ENCODE data around the gene CD19. TPM values are rescaled to one million over a fixed set of nuclear protein-coding genes. Genes with fewer than 3 reads are reported as not detected.

Gene CD19
- total RNA-seq, 3 donors from 2014 or later, result not detected

DNA sequence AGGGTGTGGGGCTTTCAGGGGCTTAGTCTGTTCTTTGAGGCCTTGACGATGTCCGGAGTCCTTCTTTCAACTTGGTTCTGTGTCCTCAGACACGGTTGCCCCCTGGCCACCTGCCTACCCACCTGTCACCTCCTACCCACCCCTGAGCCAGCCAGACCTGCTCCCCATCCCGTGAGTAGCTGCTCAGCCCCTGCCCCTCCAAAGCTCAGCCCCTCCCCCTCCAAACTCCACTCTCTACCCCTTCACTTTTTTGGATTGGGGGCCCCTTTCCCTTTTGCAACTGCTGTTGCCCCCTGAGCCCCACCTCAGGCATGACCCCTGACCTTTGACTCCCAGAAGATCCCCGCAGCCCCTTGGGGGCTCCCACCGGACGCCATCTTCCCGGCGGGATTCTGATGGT is 54.3 kb downstream of the CD19 start:
- H3K4me1 ChIP-seq, result no peaks in the 10 kb centered on the region
- no peak for DNase-seq (ENCODE audit: low spot score in 2 of 2)
- no peak overlapping the region for H3K27ac ChIP-seq
- TF ChIP-seq POLR2AphosphoS5 (IDR thresholded peaks at IDR 0.05), result no peak
- TF ChIP-seq, protein P1, sequence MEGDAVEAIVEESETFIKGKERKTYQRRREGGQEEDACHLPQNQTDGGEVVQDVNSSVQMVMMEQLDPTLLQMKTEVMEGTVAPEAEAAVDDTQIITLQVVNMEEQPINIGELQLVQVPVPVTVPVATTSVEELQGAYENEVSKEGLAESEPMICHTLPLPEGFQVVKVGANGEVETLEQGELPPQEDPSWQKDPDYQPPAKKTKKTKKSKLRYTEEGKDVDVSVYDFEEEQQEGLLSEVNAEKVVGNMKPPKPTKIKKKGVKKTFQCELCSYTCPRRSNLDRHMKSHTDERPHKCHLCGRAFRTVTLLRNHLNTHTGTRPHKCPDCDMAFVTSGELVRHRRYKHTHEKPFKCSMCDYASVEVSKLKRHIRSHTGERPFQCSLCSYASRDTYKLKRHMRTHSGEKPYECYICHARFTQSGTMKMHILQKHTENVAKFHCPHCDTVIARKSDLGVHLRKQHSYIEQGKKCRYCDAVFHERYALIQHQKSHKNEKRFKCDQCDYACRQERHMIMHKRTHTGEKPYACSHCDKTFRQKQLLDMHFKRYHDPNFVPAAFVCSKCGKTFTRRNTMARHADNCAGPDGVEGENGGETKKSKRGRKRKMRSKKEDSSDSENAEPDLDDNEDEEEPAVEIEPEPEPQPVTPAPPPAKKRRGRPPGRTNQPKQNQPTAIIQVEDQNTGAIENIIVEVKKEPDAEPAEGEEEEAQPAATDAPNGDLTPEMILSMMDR (IDR thresholded peaks at IDR 0.05), result no peak
- H3K4me3 ChIP-seq, result peak overlapping the region in 1 of 3 donors; percentile 11
- intact Hi-C loops (cut with DNase I; ENCODE audit: low total_unique reads), result no loop called here
- H3K9me3 ChIP-seq, result peaks cover 0 to 7% of the 10 kb centered on the region in 2 donors
- H3K27me3 ChIP-seq, result no peaks in the 10 kb centered on the region
- peaks cover 18% of the 10 kb centered on the region for H3K36me3 ChIP-seq

DNA sequence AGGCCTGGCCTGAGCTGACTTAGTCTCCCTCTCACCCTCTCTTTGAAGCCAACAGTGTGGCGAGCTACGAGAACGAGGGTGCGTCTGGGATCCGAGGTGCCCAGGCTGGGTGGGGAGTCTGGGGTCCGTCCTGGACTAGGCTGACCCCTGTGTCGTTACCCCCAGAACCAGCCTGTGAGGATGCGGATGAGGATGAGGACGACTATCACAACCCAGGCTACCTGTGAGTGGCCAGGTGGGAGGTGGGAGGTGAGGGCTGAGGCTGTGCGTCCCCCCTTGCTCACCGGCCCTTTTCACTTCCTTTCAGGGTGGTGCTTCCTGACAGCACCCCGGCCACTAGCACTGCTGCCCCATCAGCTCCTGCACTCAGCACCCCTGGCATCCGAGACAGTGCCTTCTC is 54.7 kb downstream of the CD19 start:
- no peak for DNase-seq (ENCODE audit: low spot score in 2 of 2)
- peaks cover 18% of the 10 kb centered on the region for H3K36me3 ChIP-seq
- intact Hi-C loops (cut with DNase I; ENCODE audit: low total_unique reads), result no loop called here
- H3K4me1 ChIP-seq, result no peaks in the 10 kb centered on the region
- peaks cover 0 to 7% of the 10 kb centered on the region in 2 donors for H3K9me3 ChIP-seq
- no peak for TF ChIP-seq POLR2A (IDR thresholded peaks at IDR 0.05)
- no peak for TF ChIP-seq POLR2AphosphoS5 (IDR thresholded peaks at IDR 0.05)
- TF ChIP-seq, protein P1 (IDR thresholded peaks at IDR 0.05), result no peak
- H3K27me3 ChIP-seq, result no peaks in the 10 kb centered on the region
- no peak overlapping the region for H3K27ac ChIP-seq
- no peak overlapping the region for H3K4me3 ChIP-seq

DNA sequence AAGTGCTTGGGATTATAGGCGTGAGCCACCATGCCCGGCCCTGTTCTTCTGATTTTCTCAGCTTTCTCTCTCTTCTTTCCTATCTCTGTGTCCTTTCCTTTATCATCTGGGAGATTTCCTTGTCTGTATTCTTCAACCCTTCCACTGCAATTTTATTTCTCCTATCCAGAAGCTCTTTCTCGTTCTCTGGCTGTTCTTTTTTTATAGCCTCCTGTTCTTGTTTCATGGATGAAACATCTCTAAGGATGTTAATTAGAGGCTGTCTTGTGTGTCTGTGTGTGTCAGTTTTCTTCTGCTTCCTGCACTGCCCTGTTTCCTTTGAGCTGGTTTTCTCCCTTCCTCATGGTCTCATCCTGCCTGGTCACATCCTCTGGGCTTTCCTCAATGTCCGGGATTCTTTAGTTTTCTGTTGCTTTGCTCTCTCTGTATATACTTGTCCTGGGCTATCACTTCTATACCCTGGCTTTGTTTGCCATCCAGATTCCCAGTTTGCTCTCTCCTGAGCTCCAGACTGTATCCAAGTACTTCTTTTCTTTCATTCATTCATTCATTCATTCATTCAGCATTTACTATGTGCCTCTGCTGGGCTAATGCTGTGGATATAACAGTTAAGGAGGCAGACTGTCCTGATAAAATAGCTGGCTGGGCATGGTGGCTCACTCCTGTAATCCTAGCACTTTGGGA is 55.5 kb downstream of the CD19 start:
- Histone ChIP-seq H3K4me1 (no peaks in the 10 kb centered on the region), H3K27ac (no peak overlapping the region), H3K36me3 (peaks cover 18% of the 10 kb centered on the region), H3K9me3 (peaks cover 0 to 7% of the 10 kb centered on the region in 2 donors), H3K27me3 (no peaks in the 10 kb centered on the region), H3K4me3 (no peak overlapping the region)
- intact Hi-C loops (cut with DNase I; ENCODE audit: low total_unique reads), result no loop called here
- TF ChIP-seq POLR2A (IDR thresholded peaks at IDR 0.05) (no peak), POLR2AphosphoS5 (IDR thresholded peaks at IDR 0.05) (no peak)
- TF ChIP-seq, protein P1 (IDR thresholded peaks at IDR 0.05), result no peak
- DNase-seq (ENCODE audit: low spot score in 2 of 2), result no peak

Other genes with a start within 250 kb of the CD19 start
- gene EIF3C, start 220.5 kb upstream of the CD19 start, total RNA-seq, result 100 to 1,000 TPM; 203 to 259 (median 214) TPM
- gene NPIPB9, start 180.2 kb upstream of the CD19 start, total RNA-seq, result 10 to 100 TPM in 1 of 3 donors, 1 to 10 TPM in 2; 6.4 to 12.3 (median 6.6) TPM
- 10 to 100 TPM; 43.8 to 62.6 (median 58.1) TPM for gene ATXN2L, start 109.0 kb upstream of the CD19 start, total RNA-seq
- gene TUFM, start 85.6 kb upstream of the CD19 start, total RNA-seq, result 100 to 1,000 TPM in 1 of 3 donors, 10 to 100 TPM in 2; 97.9 to 103 (median 98.4) TPM
- gene SH2B1, start 68.1 kb upstream of the CD19 start, total RNA-seq, result 10 to 100 TPM; 20.0 to 28.8 (median 23.6) TPM
- under 1 TPM; 0.15 to 0.48 (median 0.33) TPM for gene ATP2A1, start 53.5 kb upstream of the CD19 start, total RNA-seq
- gene RABEP2, start 6.7 kb upstream of the CD19 start, total RNA-seq, result 10 to 100 TPM; 14.2 to 35.1 (median 25.6) TPM
- 10 to 100 TPM; 23.2 to 38.1 (median 27.9) TPM for gene NFATC2IP, start 19.0 kb downstream of the CD19 start, total RNA-seq
- 10 to 100 TPM; 15.1 to 19.5 (median 17.8) TPM for gene SPNS1, start 42.8 kb downstream of the CD19 start, total RNA-seq
- gene LAT, start 53.1 kb downstream of the CD19 start, total RNA-seq, result 1 to 10 TPM; 4.0 to 8.2 (median 4.3) TPM